Keratinocyte (primary cell): ENCODE measurements around the gene P4HB. TPM values are rescaled to one million over a fixed set of nuclear protein-coding genes. Genes with fewer than 3 reads are reported as not detected.

Source experiments
- DNase-seq: peaks from one replicate; pipeline ENCODE4 v3.0.0-alpha.2; 2011; ENCODE audit warnings: low read depth, missing footprints, low spot score
- FAIRE-seq: peaks from 2 replicates; lab custom pipeline; 2011; peaks lifted over from hg19 to GRCh38; lab: Jason Lieb, UNC
- H2AFZ ChIP-seq: 2 replicates; pipeline ENCODE4 v1.6.0; 2012; ENCODE audit warnings: low read length, control low read depth, inconsistent platforms; ENCODE audit not compliant: control insufficient read depth
- H3K27ac ChIP-seq: 2 replicates; pipeline ENCODE4 v1.5.1; 2011; ENCODE audit warnings: low read length; ENCODE audit not compliant: control insufficient read depth, insufficient read depth
- H3K27me3 ChIP-seq: 3 replicates; pipeline ENCODE4 v1.6.0; 2011; ENCODE audit warnings: low read length; ENCODE audit not compliant: control insufficient read depth, insufficient read depth; ENCODE audit errors: extremely low read depth
- H3K36me3 ChIP-seq, 2 experiments: 2 replicates in 1 of 2; 3 replicates in 1 of 2; pipeline ENCODE4 v1.5.1; 2011; ENCODE audit warnings: low read length in 2 of 2, mild to moderate bottlenecking in 1 of 2; ENCODE audit not compliant: control insufficient read depth in 2 of 2, insufficient read depth in 2 of 2; ENCODE audit errors: extremely low read depth in 1 of 2
- H3K4me1 ChIP-seq: 3 replicates; pipeline ENCODE4 v1.5.1; 2011; ENCODE audit warnings: low read length; ENCODE audit not compliant: control insufficient read depth, insufficient read depth; ENCODE audit errors: extremely low read depth
- H3K4me2 ChIP-seq: 3 replicates; pipeline ENCODE4 v1.6.0; 2011; ENCODE audit warnings: low read depth, low read length; ENCODE audit not compliant: control insufficient read depth, insufficient read depth; ENCODE audit errors: extremely low read depth
- H3K4me3 ChIP-seq, 3 experiments: fragments of 200-600 bp in 1 of 3; sonication (generic) in 1 of 3; 2 replicates in 2 of 3; 3 replicates in 1 of 3; pipeline ENCODE4 v1.5.1; 2011 to 2016; ENCODE audit warnings: low read length in 3 of 3, mild to moderate bottlenecking in 3 of 3, control low read depth in 2 of 3, inconsistent platforms in 1 of 3, low read depth in 1 of 3, mixed read lengths in 1 of 3, mixed run types in 1 of 3, moderate library complexity in 1 of 3; ENCODE audit not compliant: control insufficient read depth in 2 of 3, insufficient read depth in 2 of 3; ENCODE audit errors: extremely low read depth in 1 of 3
- H3K79me2 ChIP-seq: 2 replicates; pipeline ENCODE4 v1.6.0; 2012; ENCODE audit warnings: low read length; ENCODE audit not compliant: control insufficient read depth, insufficient read depth
- H3K9ac ChIP-seq: 3 replicates; pipeline ENCODE4 v1.6.0; 2011; ENCODE audit warnings: low read length; ENCODE audit not compliant: control insufficient read depth, insufficient read depth; ENCODE audit errors: extremely low read depth
- H3K9me1 ChIP-seq: 3 replicates; pipeline ENCODE4 v1.6.0; 2011; ENCODE audit warnings: low read length; ENCODE audit not compliant: control insufficient read depth, insufficient read depth; ENCODE audit errors: extremely low read depth
- H3K9me3 ChIP-seq: 2 replicates; pipeline ENCODE4 v1.5.1; 2012; ENCODE audit warnings: low read depth, low read length; ENCODE audit not compliant: control insufficient read depth
- H4K20me1 ChIP-seq: 3 replicates; pipeline ENCODE4 v1.6.0; 2011; ENCODE audit warnings: low read length; ENCODE audit not compliant: control insufficient read depth, insufficient read depth; ENCODE audit errors: extremely low read depth
- EZH2 ChIP-seq: IDR thresholded peaks from one replicate; pipeline ENCODE4 v1.6.1; 2012; ENCODE audit warnings: inconsistent platforms, mild to moderate bottlenecking, low read length, moderate library complexity
- dilution Hi-C: fragments of 300-500 bp; cut with MboI; formaldehyde crosslinking; loops from one replicate; pipeline ENCODE4 v1.7.0; 2020; ENCODE audit warnings: low sequenced_read_pairs; ENCODE audit not compliant: extremely low pct_ligation_motif_present
- polyA plus RNA-seq, 5 experiments: library from polyadenylated mRNA; depleted of rRNA in 3 of 5; stranded (reverse) in 3 of 5; stranded (forward) in 1 of 5; unstranded in 1 of 5; fragments of >200 nt; gene quantifications; 1 replicate in 1 of 5; 2 replicates in 3 of 5; 3 replicates in 1 of 5; pipeline versions ENCODE4 v1.2.1 to v1.2.3, GENCODE V29; 2011 to 2012; ENCODE audit warnings: missing spikeins in 2 of 5, low read depth in 1 of 5, low replicate concordance in 1 of 5
- TF ChIP-seq, protein P1 (sequence below), 3 experiments: IDR thresholded peaks in 1 of 3; conservative IDR thresholded peaks in 1 of 3; optimal IDR thresholded peaks in 1 of 3; 2 replicates in 2 of 3; 3 replicates in 1 of 3; pipeline versions ENCODE3 to v1.5.1; 2011; ENCODE audit warnings: low read length in 3 of 3, mild to moderate bottlenecking in 3 of 3, moderate library complexity in 2 of 3, control low read depth in 1 of 3, inconsistent platforms in 1 of 3; ENCODE audit not compliant: insufficient read depth in 2 of 3; ENCODE audit errors: extremely low read depth in 1 of 3

The P4HB gene
- polyA plus RNA-seq, 1 donor (not counting 4 experiments of a cell fraction or from before 2014, with no cell fraction given), result 149 TPM

GRCh38 chr17:81808778-81809555 is 51.4 kb downstream of the P4HB start:
- Histone ChIP-seq H3K27me3 (peaks cover 48% of the 10 kb centered on the region), H3K9me1 (no peaks in the 10 kb centered on the region), H3K9me3 (no peaks in the 10 kb centered on the region), H3K79me2 (no peaks in the 10 kb centered on the region), H3K4me3 (no peak overlapping the region), H4K20me1 (no peaks in the 10 kb centered on the region), H3K36me3 (no peaks in the 10 kb centered on the region), H3K4me2 (no peak overlapping the region), H3K27ac (no peak overlapping the region), H3K4me1 (no peaks in the 10 kb centered on the region), H2AFZ (no peak overlapping the region), H3K9ac (no peak overlapping the region)
- FAIRE-seq, result no peak
- dilution Hi-C loops, result no loop called here
- TF ChIP-seq, protein P1, sequence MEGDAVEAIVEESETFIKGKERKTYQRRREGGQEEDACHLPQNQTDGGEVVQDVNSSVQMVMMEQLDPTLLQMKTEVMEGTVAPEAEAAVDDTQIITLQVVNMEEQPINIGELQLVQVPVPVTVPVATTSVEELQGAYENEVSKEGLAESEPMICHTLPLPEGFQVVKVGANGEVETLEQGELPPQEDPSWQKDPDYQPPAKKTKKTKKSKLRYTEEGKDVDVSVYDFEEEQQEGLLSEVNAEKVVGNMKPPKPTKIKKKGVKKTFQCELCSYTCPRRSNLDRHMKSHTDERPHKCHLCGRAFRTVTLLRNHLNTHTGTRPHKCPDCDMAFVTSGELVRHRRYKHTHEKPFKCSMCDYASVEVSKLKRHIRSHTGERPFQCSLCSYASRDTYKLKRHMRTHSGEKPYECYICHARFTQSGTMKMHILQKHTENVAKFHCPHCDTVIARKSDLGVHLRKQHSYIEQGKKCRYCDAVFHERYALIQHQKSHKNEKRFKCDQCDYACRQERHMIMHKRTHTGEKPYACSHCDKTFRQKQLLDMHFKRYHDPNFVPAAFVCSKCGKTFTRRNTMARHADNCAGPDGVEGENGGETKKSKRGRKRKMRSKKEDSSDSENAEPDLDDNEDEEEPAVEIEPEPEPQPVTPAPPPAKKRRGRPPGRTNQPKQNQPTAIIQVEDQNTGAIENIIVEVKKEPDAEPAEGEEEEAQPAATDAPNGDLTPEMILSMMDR (optimal IDR thresholded peaks at IDR 0.05 in 1 of 3, IDR thresholded peaks at IDR 0.05 in 1 of 3, conservative IDR thresholded peaks at IDR 0.05 in 1 of 3; ENCODE audit: extremely low read depth in 1 of 3, insufficient read depth in 2 of 3, low read length in 3 of 3), result peak in 1 of 3 experiments; percentile 51
- TF ChIP-seq EZH2, result no peak
- no peak for DNase-seq

DNA sequence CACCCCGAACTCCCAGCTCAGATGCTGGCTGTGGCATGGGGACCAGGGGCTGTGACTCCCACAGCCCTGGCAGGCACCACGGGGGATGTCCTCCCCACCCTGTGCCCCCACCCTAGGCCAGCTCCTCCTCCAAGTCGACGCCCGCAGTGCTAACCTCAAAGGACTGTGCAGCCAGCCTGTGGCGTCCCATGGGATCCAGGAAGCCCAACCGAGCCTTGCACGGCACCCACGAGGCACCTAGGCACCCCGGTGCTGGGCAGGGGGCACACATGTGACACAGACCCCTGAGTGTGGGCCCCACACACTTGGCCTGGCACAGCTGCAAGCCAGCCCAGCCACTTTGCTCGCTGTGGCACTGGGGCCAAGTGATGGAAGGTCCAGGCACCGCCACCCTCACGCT is 52.5 kb downstream of the P4HB start:
- Histone ChIP-seq H4K20me1 (no peaks in the 10 kb centered on the region), H3K27ac (no peak overlapping the region), H3K27me3 (peaks cover 59% of the 10 kb centered on the region), H3K4me2 (no peak overlapping the region), H3K4me1 (no peaks in the 10 kb centered on the region), H3K4me3 (no peak overlapping the region), H3K9ac (no peak overlapping the region), H3K36me3 (no peaks in the 10 kb centered on the region), H2AFZ (no peak overlapping the region), H3K9me3 (no peaks in the 10 kb centered on the region), H3K9me1 (no peaks in the 10 kb centered on the region), H3K79me2 (no peaks in the 10 kb centered on the region)
- FAIRE-seq (no peak), DNase-seq (no peak)
- dilution Hi-C loops, result no loop called here
- TF ChIP-seq, protein P1 (optimal IDR thresholded peaks at IDR 0.05 in 1 of 3, IDR thresholded peaks at IDR 0.05 in 1 of 3, conservative IDR thresholded peaks at IDR 0.05 in 1 of 3; ENCODE audit: extremely low read depth in 1 of 3, insufficient read depth in 2 of 3, low read length in 3 of 3), result no peak
- no peak for TF ChIP-seq EZH2
